Prostate gland (tissue), 2 donors: ENCODE data around the gene CAPZB.

Source experiments
- POLR2A ChIP-seq: fragments of 450-650 bp; IDR thresholded peaks from one replicate; pipeline ENCODE4 v1.6.1; 2016; ENCODE audit warnings: antibody characterized with exemption, mild to moderate bottlenecking
- TF ChIP-seq, protein P1 (sequence below), 4 experiments: fragments of 200-600 bp in 2 of 4; fragments of 450-650 bp in 2 of 4; sonication (generic) in 2 of 4; IDR thresholded peaks; 1 replicate in 3 of 4; 2 replicates in 1 of 4; pipeline ENCODE4 v1.5.1; 2016 to 2019; ENCODE audit warnings: antibody characterized with exemption in 4 of 4, mild to moderate bottlenecking in 2 of 4, moderate library complexity in 2 of 4

DNA sequence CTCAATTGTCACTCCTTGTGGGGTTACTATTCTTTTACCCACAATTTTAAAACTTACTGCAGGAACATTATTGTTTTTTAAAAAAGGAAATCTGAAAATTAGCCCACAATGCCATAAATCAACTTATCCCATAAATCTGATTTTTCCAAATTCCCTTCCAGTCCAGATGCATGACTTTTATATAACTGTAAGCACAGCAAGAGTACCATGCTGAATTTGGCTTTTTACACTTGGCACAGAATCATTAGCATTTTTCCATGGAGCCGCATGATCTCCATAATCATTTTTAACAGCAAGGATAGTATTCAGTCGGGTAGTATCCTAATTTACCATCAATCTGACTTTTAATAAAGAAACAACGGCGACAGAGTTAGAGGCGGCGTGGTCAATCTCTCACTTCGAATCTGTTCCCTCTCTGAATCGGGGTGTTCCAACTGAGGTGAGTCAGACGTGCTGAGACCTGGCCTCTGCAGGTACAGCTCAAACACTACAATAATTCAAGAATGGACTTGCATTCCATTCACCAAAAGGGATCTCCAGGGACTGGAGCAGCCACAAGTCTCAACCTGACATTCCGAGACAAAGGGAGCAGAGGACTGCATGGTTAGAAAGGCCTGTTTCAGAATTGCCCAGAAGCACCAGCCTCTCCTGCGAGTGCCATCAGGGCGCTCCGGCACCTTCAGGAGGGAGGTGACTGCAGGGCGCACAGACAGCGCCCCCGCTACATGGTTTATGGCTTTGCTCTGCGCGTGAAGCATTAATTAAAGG lies 124.3 kb downstream of the CAPZB start:
- TF ChIP-seq, protein P1, sequence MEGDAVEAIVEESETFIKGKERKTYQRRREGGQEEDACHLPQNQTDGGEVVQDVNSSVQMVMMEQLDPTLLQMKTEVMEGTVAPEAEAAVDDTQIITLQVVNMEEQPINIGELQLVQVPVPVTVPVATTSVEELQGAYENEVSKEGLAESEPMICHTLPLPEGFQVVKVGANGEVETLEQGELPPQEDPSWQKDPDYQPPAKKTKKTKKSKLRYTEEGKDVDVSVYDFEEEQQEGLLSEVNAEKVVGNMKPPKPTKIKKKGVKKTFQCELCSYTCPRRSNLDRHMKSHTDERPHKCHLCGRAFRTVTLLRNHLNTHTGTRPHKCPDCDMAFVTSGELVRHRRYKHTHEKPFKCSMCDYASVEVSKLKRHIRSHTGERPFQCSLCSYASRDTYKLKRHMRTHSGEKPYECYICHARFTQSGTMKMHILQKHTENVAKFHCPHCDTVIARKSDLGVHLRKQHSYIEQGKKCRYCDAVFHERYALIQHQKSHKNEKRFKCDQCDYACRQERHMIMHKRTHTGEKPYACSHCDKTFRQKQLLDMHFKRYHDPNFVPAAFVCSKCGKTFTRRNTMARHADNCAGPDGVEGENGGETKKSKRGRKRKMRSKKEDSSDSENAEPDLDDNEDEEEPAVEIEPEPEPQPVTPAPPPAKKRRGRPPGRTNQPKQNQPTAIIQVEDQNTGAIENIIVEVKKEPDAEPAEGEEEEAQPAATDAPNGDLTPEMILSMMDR (IDR thresholded peaks at IDR 0.05) = peak in 1 of 4 experiments; percentile 4
- TF ChIP-seq POLR2A = no peak
